A549 (cell line): Measurements from ENCODE around the gene ITFG1. TPM values are rescaled to one million over a fixed set of nuclear protein-coding genes. Genes with fewer than 3 reads are reported as not detected.

Experiments used
- polyA plus RNA-seq, 4 experiments: library from polyadenylated mRNA; depleted of rRNA in 3 of 4; stranded (reverse); fragments of >200 nt; fragmentation: RNase III in 1 of 4; extraction: RNeasy Plus Mini Kit Qiagen cat#74134 plus additional on column Dnase treatment in 1 of 4; gene quantifications; 2 replicates in 3 of 4; 3 replicates in 1 of 4; pipeline ENCODE4 v1.2.3, GENCODE V29; 2011 to 2017
- small RNA-seq, 6 experiments: library from RNA; depleted of rRNA; stranded (forward); fragments of <200 nt; gene quantifications; one replicate each; pipeline ENCODE3, GENCODE V24; 2012

ITFG1 gene
- polyA plus RNA-seq, 2 of the 4 experiments (the other 2 are of a cell fraction), result 32.9 to 112 TPM

Small RNA genes within 50 kb of the gene (small RNA-seq; reads per million reads assigned to genes)
- gene RF00019, result 0 reads per million in 6 experiments
- 0 reads per million in 6 experiments for gene RNA5SP425

Other genes starting within 250 kb of the ITFG1 start
- 81.1 and 96.8 TPM in 2 replicates for gene PHKB, start 268 bp upstream of the ITFG1 start, polyA plus RNA-seq (2011; rRNA removed)
- 33.2 to 40.0 TPM (median 36.3 TPM) in 3 replicates for gene PHKB, start 268 bp upstream of the ITFG1 start, polyA plus RNA-seq (2017; fragmentation: RNase III; extraction: RNeasy Plus Mini Kit Qiagen cat#74134 plus additional on column Dnase treatment)